CD14-positive monocyte (primary cell): ENCODE measurements around the gene ESPNL. TPM values are rescaled to one million over a fixed set of nuclear protein-coding genes. Genes with fewer than 3 reads are reported as not detected.

Source experiments
- DNase-seq, 3 donors: peaks; one replicate each; pipeline ENCODE4 v3.0.0-alpha.2; 2011 to 2022
- H2AFZ ChIP-seq: 2 replicates; pipeline ENCODE4 v1.6.0; 2012; ENCODE audit warnings: mild to moderate bottlenecking, low read depth, low read length, inconsistent platforms; ENCODE audit not compliant: insufficient read depth, poor library complexity, severe bottlenecking
- H3K27ac ChIP-seq, 2 donors: 1 replicate in 1 of 2; 2 replicates in 1 of 2; pipeline ENCODE4 v1.5.1; 2012 to 2013; ENCODE audit warnings: low read length in 2 of 2, control low read depth in 1 of 2, inconsistent platforms in 1 of 2, low read depth in 1 of 2, mild to moderate bottlenecking in 1 of 2
- H3K27me3 ChIP-seq, 2 donors: one replicate each; pipeline versions ENCODE4 v1.6.0 to v1.6.1; 2011 to 2013; ENCODE audit warnings: low read length in 2 of 2; ENCODE audit not compliant: control insufficient read depth in 2 of 2, insufficient read depth in 2 of 2
- H3K36me3 ChIP-seq, 2 donors: replicated peaks in 1 of 2; 1 replicate in 1 of 2; 2 replicates in 1 of 2; pipeline versions ENCODE4 v1.5.1 to v1.6.1; 2012 to 2013; ENCODE audit warnings: low read length in 2 of 2, control low read depth in 1 of 2, inconsistent platforms in 1 of 2, mild to moderate bottlenecking in 1 of 2; ENCODE audit not compliant: insufficient read depth in 2 of 2, control insufficient read depth in 1 of 2
- H3K4me1 ChIP-seq, 2 donors: 1 replicate in 1 of 2; 2 replicates in 1 of 2; pipeline versions ENCODE4 v1.5.1 to v1.6.1; 2012 to 2013; ENCODE audit warnings: low read length in 2 of 2, control low read depth in 1 of 2, inconsistent platforms in 1 of 2, mild to moderate bottlenecking in 1 of 2, moderate library complexity in 1 of 2; ENCODE audit not compliant: insufficient read depth in 2 of 2, control insufficient read depth in 1 of 2
- H3K4me2 ChIP-seq: replicated peaks from 2 replicates; pipeline ENCODE3; 2012; ENCODE audit warnings: low read length, moderate library complexity, mild to moderate bottlenecking; ENCODE audit not compliant: poor library complexity, severe bottlenecking; ENCODE audit errors: extremely low read depth
- H3K4me3 ChIP-seq, 3 experiments: fragments of 200-600 bp in 1 of 3; sonication (generic) in 1 of 3; replicated peaks in 1 of 3; 1 replicate in 2 of 3; 2 replicates in 1 of 3; pipeline ENCODE4 v1.5.1; 2011 to 2013; ENCODE audit warnings: low read length in 3 of 3, mild to moderate bottlenecking in 3 of 3, control low read depth in 2 of 3, low read depth in 2 of 3, inconsistent platforms in 1 of 3, moderate library complexity in 1 of 3
- H3K79me2 ChIP-seq: 2 replicates; pipeline ENCODE4 v1.6.0; 2012; ENCODE audit warnings: mild to moderate bottlenecking, control low read depth, inconsistent platforms, low read length, moderate library complexity; ENCODE audit not compliant: insufficient read depth
- H3K9ac ChIP-seq: 2 replicates; pipeline ENCODE4 v1.6.0; 2017; ENCODE audit warnings: low read length, mild to moderate bottlenecking; ENCODE audit not compliant: insufficient read depth, poor library complexity, severe bottlenecking
- H3K9me3 ChIP-seq, 2 donors: replicated peaks in 1 of 2; 1 replicate in 1 of 2; 2 replicates in 1 of 2; pipeline versions ENCODE4 v1.5.1 to v1.6.1; 2012 to 2013; ENCODE audit warnings: low read length in 2 of 2, control low read depth in 1 of 2; ENCODE audit not compliant: control insufficient read depth in 1 of 2, insufficient read depth in 1 of 2
- H4K20me1 ChIP-seq: 2 replicates; pipeline ENCODE4 v1.6.0; 2012; ENCODE audit warnings: mild to moderate bottlenecking, low read length, control low read depth, moderate library complexity; ENCODE audit not compliant: insufficient read depth
- H3K27ac Mint-ChIP-seq, 7 donors: one replicate each; pipeline ENCODE4 v1.8.0; 2020; ENCODE audit warnings: mild to moderate bottlenecking in 7 of 7, mixed read lengths in 7 of 7, moderate library complexity in 6 of 7, inconsistent platforms in 2 of 7
- H3K27me3 Mint-ChIP-seq, 3 donors: one replicate each; pipeline ENCODE4 v1.8.0; 2021 to 2022; ENCODE audit warnings: low read depth in 3 of 3, mild to moderate bottlenecking in 3 of 3, mixed read lengths in 3 of 3, moderate library complexity in 3 of 3, inconsistent platforms in 1 of 3
- H3K36me3 Mint-ChIP-seq, 2 donors: one replicate each; pipeline ENCODE4 v1.8.0; 2020; ENCODE audit warnings: mixed read lengths in 2 of 2, inconsistent platforms in 1 of 2, mild to moderate bottlenecking in 1 of 2
- H3K4me1 Mint-ChIP-seq: one replicate; pipeline ENCODE4 v1.8.0; 2020; ENCODE audit warnings: mild to moderate bottlenecking, mixed read lengths
- H3K4me3 Mint-ChIP-seq, 2 donors: one replicate each; pipeline ENCODE4 v1.8.0; 2020; ENCODE audit warnings: mild to moderate bottlenecking in 2 of 2, mixed read lengths in 2 of 2, moderate library complexity in 1 of 2
- H3K9me3 Mint-ChIP-seq, 7 donors: one replicate each; pipeline ENCODE4 v1.8.0; 2020 to 2022; ENCODE audit warnings: mixed read lengths in 7 of 7, mild to moderate bottlenecking in 6 of 7, moderate library complexity in 6 of 7, inconsistent platforms in 2 of 7
- WGBS: methylation state at CpG from one replicate; pipeline ENCODE4 v1.1.5; 2013; ENCODE audit warnings: missing lambda C conversion rate; ENCODE audit not compliant: insufficient coverage; 5-methylcytosine and 5-hydroxymethylcytosine counted together
- intact Hi-C, 2 donors: fragments of 100-400 bp; cut with micrococcal nuclease; formaldehyde crosslinking; loops; one replicate each; pipeline versions ENCODE4 v1.15.0 to v1.15.1; 2023
- polyA plus RNA-seq, 3 donors: library from polyadenylated mRNA; depleted of rRNA in 1 of 3; unstranded in 2 of 3; stranded (reverse) in 1 of 3; fragments of 300-500 nt in 2 of 3; fragments of >200 nt in 1 of 3; fragmentation: Illumina TruSeq in 2 of 3; gene quantifications; 1 replicate in 2 of 3; 2 replicates in 1 of 3; pipeline ENCODE4 v1.2.3, GENCODE V29; 2012 to 2021
- TF ChIP-seq, protein P1 (sequence below): fragments of 200-600 bp; IDR thresholded peaks from one replicate; pipeline ENCODE4 v1.8.0; 2022; ENCODE audit warnings: antibody characterized with exemption, mild to moderate bottlenecking

The ESPNL gene
- polyA plus RNA-seq, 3 donors: not detected

DNA sequence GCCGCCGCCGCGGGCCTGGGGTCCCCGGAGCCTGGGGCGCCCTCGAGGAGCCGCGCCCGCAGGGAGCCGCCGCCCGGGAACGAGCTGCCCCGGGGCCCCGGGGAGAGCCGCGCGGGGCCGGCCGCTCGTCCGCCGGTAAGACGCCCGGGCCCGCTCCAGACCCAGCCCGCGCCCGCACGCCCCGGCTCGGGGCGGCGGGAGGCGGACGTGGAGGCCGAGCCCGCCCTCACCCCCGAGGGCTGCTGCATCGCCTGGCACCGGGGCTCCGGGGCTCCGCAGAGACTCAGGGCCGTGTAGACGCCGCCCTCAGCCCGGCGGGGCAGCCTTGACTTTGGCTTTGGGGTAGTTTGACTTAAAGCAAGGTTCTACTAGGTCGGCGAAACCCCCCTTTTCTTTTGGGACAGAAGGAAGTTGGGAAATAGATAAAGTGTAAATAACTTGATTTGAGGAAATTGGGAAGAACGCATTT lies 59.0 kb downstream of the ESPNL start:
- peaks cover 15% of the 10 kb centered on the region for H3K4me1 Mint-ChIP-seq
- no peaks in the 10 kb centered on the region for H4K20me1 ChIP-seq
- H3K27ac ChIP-seq: no peak overlapping the region
- H3K9me3 Mint-ChIP-seq: peaks cover 1 to 15% (median 2%) of the 10 kb centered on the region in 7 donors
- no peak for DNase-seq
- no peaks in the 10 kb centered on the region for H3K36me3 ChIP-seq
- H3K4me1 ChIP-seq: peaks cover 7 to 8% of the 10 kb centered on the region in 2 donors
- WGBS: under 1% methylated on average over 49 of the region's 52 CpGs
- H3K27me3 Mint-ChIP-seq: peaks cover 36 to 63% (median 49%) of the 10 kb centered on the region in 3 donors
- no peaks in the 10 kb centered on the region for H3K79me2 ChIP-seq
- H3K9me3 ChIP-seq: peaks cover 0 to 7% of the 10 kb centered on the region in 2 donors
- peak overlapping the region; percentile 76 to 93 for H3K4me3 Mint-ChIP-seq
- no peak overlapping the region for H3K27ac Mint-ChIP-seq
- intact Hi-C loops: no loop called here
- peak overlapping the region; percentile 69 for H2AFZ ChIP-seq
- H3K27me3 ChIP-seq: peaks cover 7 to 52% of the 10 kb centered on the region in 2 donors
- H3K9ac ChIP-seq: no peak overlapping the region
- peak overlapping the region; percentile 66 for H3K4me2 ChIP-seq
- TF ChIP-seq, protein P1, sequence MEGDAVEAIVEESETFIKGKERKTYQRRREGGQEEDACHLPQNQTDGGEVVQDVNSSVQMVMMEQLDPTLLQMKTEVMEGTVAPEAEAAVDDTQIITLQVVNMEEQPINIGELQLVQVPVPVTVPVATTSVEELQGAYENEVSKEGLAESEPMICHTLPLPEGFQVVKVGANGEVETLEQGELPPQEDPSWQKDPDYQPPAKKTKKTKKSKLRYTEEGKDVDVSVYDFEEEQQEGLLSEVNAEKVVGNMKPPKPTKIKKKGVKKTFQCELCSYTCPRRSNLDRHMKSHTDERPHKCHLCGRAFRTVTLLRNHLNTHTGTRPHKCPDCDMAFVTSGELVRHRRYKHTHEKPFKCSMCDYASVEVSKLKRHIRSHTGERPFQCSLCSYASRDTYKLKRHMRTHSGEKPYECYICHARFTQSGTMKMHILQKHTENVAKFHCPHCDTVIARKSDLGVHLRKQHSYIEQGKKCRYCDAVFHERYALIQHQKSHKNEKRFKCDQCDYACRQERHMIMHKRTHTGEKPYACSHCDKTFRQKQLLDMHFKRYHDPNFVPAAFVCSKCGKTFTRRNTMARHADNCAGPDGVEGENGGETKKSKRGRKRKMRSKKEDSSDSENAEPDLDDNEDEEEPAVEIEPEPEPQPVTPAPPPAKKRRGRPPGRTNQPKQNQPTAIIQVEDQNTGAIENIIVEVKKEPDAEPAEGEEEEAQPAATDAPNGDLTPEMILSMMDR: no peak
- H3K4me3 ChIP-seq: peak overlapping the region in 2 of 3 experiments; percentile 16 to 63
- H3K36me3 Mint-ChIP-seq: peaks cover 0 to 4% of the 10 kb centered on the region in 2 donors

DNA sequence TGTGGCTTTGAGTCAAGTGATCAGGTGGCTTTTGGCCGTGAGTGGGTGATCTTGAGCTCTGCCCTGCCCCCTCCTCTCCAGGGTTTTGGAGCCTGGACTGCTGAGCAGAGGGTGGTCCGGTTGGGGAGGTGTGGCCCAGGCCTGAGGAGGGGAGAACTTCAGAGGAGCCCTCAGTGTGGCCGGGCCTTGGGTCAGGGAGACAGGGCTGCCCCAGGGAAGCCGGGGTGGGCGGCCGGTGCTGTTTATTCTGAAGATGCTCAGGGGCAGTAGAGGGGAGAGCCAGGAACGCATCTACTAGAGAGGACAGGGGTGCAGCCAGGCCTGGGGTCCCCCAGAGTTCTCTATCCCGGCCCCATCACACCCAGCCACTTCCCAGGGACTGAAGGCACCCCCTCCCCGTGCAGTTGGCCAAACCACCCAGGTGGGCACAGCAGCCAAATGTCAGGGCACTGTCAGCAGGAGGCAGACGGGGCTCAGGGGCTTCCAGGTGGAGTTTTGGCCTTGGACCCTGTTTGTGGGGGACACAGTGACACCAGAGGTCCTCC lies 59.6 kb downstream of the ESPNL start:
- H3K27ac ChIP-seq: no peak overlapping the region
- H3K27me3 ChIP-seq: peaks cover 7 to 56% of the 10 kb centered on the region in 2 donors
- H3K4me1 ChIP-seq: peaks cover 7 to 8% of the 10 kb centered on the region in 2 donors
- H3K27me3 Mint-ChIP-seq: peaks cover 42 to 69% (median 55%) of the 10 kb centered on the region in 3 donors
- H3K79me2 ChIP-seq: no peaks in the 10 kb centered on the region
- peaks cover 0 to 7% of the 10 kb centered on the region in 2 donors for H3K9me3 ChIP-seq
- no peaks in the 10 kb centered on the region for H4K20me1 ChIP-seq
- no peak overlapping the region for H2AFZ ChIP-seq
- TF ChIP-seq, protein P1: no peak
- H3K27ac Mint-ChIP-seq: no peak overlapping the region
- peaks cover 0 to 4% of the 10 kb centered on the region in 2 donors for H3K36me3 Mint-ChIP-seq
- peak overlapping the region; percentile 76 to 93 for H3K4me3 Mint-ChIP-seq
- H3K9ac ChIP-seq: no peak overlapping the region
- peaks cover 0 to 14% (median 0%) of the 10 kb centered on the region in 7 donors for H3K9me3 Mint-ChIP-seq
- peaks cover 15% of the 10 kb centered on the region for H3K4me1 Mint-ChIP-seq
- H3K4me3 ChIP-seq: peak overlapping the region in 1 of 3 experiments; percentile 63
- 40% methylated on average over 7 of the region's 10 CpGs for WGBS
- DNase-seq: no peak
- peak overlapping the region; percentile 66 for H3K4me2 ChIP-seq
- H3K36me3 ChIP-seq: no peaks in the 10 kb centered on the region
- intact Hi-C loops: no loop called here
